Coronary artery (tissue), 2 donors: Measurements from ENCODE around the gene PLAC8.
"Not testable (repeated sequence)": the region's sequence is repeated elsewhere in the genome, so short reads cannot be mapped to it uniquely, and the experiment has no call there.

Experiments
- DNase-seq: peaks from one replicate; pipeline ENCODE4 v3.0.0-alpha.2; 2017; ENCODE audit warnings: low spot score
- H3K27ac ChIP-seq, 2 donors: fragments of 200-600 bp; sonication (generic); one replicate each; pipeline ENCODE4 v1.5.1; 2016 to 2019
- H3K4me3 ChIP-seq: fragments of 200-600 bp; sonication (generic); 2 replicates; pipeline ENCODE4 v1.5.1; 2016; ENCODE audit warnings: mild to moderate bottlenecking, moderate library complexity
- TF ChIP-seq, protein P1 (sequence below): fragments of 200-600 bp; sonication (generic); IDR thresholded peaks from one replicate; pipeline ENCODE4 v1.5.1; 2019; ENCODE audit warnings: antibody characterized with exemption

Gene PLAC8

DNA sequence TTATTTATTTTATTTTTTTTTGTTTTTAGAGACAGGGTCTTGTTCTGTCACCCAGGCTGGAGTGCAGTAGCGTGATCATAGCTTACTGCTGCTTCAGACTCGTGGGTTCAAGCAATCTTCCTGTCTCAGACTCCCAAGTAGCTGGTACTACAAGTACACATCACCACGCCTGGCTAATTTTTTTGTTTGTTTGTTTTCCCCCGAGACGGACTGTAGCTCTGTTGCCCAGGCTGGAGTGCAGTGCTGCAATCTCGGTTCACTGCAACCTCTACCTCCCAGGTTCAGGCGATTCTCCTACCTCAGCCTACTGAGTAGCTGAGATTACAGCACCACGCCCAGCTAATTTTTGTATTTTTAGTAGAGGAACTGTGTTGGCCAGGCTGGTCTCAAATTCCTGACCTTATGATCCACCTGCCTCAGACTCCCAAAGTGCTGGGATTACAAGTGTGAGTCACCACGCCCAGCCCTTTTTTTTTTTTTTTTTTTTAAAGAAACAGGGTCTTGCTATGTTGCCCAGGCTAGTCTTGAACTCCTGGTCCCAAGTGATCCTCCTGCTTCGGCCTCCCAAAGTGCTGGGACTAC lies 47.4 kb downstream of the PLAC8 start:
- DNase-seq = no peak
- no peak overlapping the region for H3K4me3 ChIP-seq
- no peak overlapping the region for H3K27ac ChIP-seq
- TF ChIP-seq, protein P1, sequence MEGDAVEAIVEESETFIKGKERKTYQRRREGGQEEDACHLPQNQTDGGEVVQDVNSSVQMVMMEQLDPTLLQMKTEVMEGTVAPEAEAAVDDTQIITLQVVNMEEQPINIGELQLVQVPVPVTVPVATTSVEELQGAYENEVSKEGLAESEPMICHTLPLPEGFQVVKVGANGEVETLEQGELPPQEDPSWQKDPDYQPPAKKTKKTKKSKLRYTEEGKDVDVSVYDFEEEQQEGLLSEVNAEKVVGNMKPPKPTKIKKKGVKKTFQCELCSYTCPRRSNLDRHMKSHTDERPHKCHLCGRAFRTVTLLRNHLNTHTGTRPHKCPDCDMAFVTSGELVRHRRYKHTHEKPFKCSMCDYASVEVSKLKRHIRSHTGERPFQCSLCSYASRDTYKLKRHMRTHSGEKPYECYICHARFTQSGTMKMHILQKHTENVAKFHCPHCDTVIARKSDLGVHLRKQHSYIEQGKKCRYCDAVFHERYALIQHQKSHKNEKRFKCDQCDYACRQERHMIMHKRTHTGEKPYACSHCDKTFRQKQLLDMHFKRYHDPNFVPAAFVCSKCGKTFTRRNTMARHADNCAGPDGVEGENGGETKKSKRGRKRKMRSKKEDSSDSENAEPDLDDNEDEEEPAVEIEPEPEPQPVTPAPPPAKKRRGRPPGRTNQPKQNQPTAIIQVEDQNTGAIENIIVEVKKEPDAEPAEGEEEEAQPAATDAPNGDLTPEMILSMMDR = no peak

- no peak for DNase-seq
- H3K4me3 ChIP-seq = no peak overlapping the region
- TF ChIP-seq, protein P1 = no peak
- no peak overlapping the region for H3K27ac ChIP-seq
Observed at GRCh38 chr4:83065266-83065665, 49.3 kb downstream of the PLAC8 start.

- Histone ChIP-seq H3K27ac (no peak overlapping the region), H3K4me3 (no peak overlapping the region)
- DNase-seq = no peak
- TF ChIP-seq, protein P1 = no peak
Observed at GRCh38 chr4:83062739-83063138, 51.8 kb downstream of the PLAC8 start.

DNA sequence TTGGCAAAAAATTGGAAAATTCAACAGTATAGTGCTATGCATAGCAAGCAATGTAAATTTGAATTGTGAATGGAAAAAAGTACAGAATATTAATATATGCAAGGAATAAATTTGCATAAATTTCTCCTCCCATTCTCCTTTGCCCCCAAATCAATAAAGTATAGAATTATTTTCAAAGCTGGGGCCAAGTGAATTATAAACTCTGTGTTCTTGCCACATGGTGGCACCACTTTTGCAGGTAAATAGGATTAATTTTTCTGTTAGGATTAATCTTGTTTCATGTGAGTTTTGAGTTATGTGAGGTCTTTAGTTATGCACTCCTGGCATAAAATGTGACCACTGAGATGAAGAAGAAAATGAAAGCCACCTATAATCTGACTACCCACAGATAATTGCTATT lies 59.6 kb downstream of the PLAC8 start:
- H3K4me3 ChIP-seq = no peak overlapping the region
- no peak overlapping the region for H3K27ac ChIP-seq
- TF ChIP-seq, protein P1 = no peak
- no peak for DNase-seq

GRCh38 chr4:83048781-83049180 lies 65.7 kb downstream of the PLAC8 start:
- H3K4me3 ChIP-seq, H3K27ac ChIP-seq, DNase-seq: not testable (repeated sequence)

- Histone ChIP-seq H3K4me3 (no peak overlapping the region), H3K27ac (no peak overlapping the region)
- DNase-seq = no peak
- TF ChIP-seq, protein P1 = no peak
Observed at GRCh38 chr4:83046693-83047473, 67.6 kb downstream of the PLAC8 start.

GRCh38 chr4:83043801-83044407 lies 70.6 kb downstream of the PLAC8 start:
- H3K4me3 ChIP-seq = no peak overlapping the region
- TF ChIP-seq, protein P1 = no peak
- no peak for DNase-seq
- H3K27ac ChIP-seq = no peak overlapping the region

DNA sequence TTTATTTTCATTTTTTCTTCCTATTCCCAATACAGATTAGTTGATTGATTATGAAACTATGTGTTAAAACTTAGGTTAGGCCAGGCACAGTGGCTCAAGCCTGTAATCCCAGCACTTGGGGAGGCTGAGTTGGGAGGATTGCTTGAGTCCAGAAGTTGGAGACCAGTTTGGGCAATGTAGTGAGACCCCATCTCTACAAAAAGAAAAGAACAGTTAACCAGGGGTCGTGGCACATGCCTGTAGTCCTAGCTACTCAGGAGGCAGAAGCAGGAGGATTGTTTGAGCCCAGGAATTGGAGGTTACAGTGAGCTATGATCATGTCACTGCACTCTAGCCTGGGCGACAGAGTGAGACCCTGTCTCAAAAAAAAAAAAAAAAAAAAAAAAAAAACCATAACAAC lies 71.4 kb downstream of the PLAC8 start:
- H3K4me3 ChIP-seq, DNase-seq, H3K27ac ChIP-seq: not testable (repeated sequence)
